Cerebellar cortex (tissue), 1 donor: ENCODE results near the gene GNA12.
"Not testable (repeated sequence)": the region's sequence is repeated elsewhere in the genome, so short reads cannot be mapped to it uniquely, and the experiment has no call there.

Experiments
- DNase-seq: peaks from one replicate; pipeline ENCODE4 v3.0.0-alpha.2; 2015; ENCODE audit warnings: low spot score

GNA12 gene

GRCh38 chr7:2748684-2749083 lies 95.4 kb downstream of the GNA12 start:
- DNase-seq, result not testable (repeated sequence)

GRCh38 chr7:2743523-2744185 lies 100.5 kb downstream of the GNA12 start:
- not testable (repeated sequence) for DNase-seq

GRCh38 chr7:2738766-2739549 lies 105.2 kb downstream of the GNA12 start:
- DNase-seq, result no peak

- DNase-seq, result peak; percentile 91
These were observed 106.2 kb downstream of the GNA12 start for GRCh38 chr7:2737771-2738540.

GRCh38 chr7:2737005-2737743 lies 106.9 kb downstream of the GNA12 start:
- not testable (repeated sequence) for DNase-seq

GRCh38 chr7:2736411-2736914 lies 107.6 kb downstream of the GNA12 start:
- no peak for DNase-seq

GRCh38 chr7:2735744-2736143 lies 108.4 kb downstream of the GNA12 start:
- DNase-seq, result no peak

GRCh38 chr7:2734751-2735571 lies 109.1 kb downstream of the GNA12 start:
- DNase-seq, result no peak

- no peak for DNase-seq
These were observed 109.9 kb downstream of the GNA12 start for GRCh38 chr7:2734084-2734686.

- peak; percentile 86 for DNase-seq
These were observed 111.0 kb downstream of the GNA12 start for GRCh38 chr7:2732959-2733584.

- no peak for DNase-seq
These were observed 111.7 kb downstream of the GNA12 start for GRCh38 chr7:2732388-2732787.

- DNase-seq, result no peak
These were observed 113.0 kb downstream of the GNA12 start for GRCh38 chr7:2730846-2731770.

- no peak for DNase-seq
These were observed 114.0 kb downstream of the GNA12 start for GRCh38 chr7:2729893-2730716.

- no peak for DNase-seq
These were observed 114.8 kb downstream of the GNA12 start for GRCh38 chr7:2729031-2729892.

GRCh38 chr7:2728316-2729030 lies 115.6 kb downstream of the GNA12 start:
- DNase-seq, result no peak

- not testable (repeated sequence) for DNase-seq
These were observed 116.9 kb downstream of the GNA12 start for GRCh38 chr7:2727206-2727605.
